Osteoblast (primary cell): Measurements from ENCODE around the gene TEX53. TPM values are rescaled to one million over a fixed set of nuclear protein-coding genes. Genes with fewer than 3 reads are reported as not detected.

ENCODE experiments used
- DNase-seq: peaks from one replicate; pipeline ENCODE4 v3.0.0; 2011; ENCODE audit warnings: low spot score, mixed read lengths; ENCODE audit not compliant: insufficient read length; ENCODE audit errors: missing footprints
- H2AFZ ChIP-seq: 2 replicates; pipeline ENCODE4 v1.6.0; 2011; ENCODE audit warnings: mild to moderate bottlenecking, low read length
- H3K27ac ChIP-seq: 2 replicates; pipeline ENCODE4 v1.5.1; 2011; ENCODE audit warnings: mild to moderate bottlenecking, low read depth, low read length, moderate library complexity
- H3K27me3 ChIP-seq: 2 replicates; pipeline ENCODE4 v1.6.0; 2012; ENCODE audit warnings: mild to moderate bottlenecking, control low read depth, inconsistent platforms, low read length, moderate library complexity; ENCODE audit not compliant: insufficient read depth
- H3K36me3 ChIP-seq: 2 replicates; pipeline ENCODE4 v1.5.1; 2011; ENCODE audit warnings: mild to moderate bottlenecking, low read length, control low read depth, moderate library complexity; ENCODE audit not compliant: insufficient read depth
- H3K4me1 ChIP-seq: 2 replicates; pipeline ENCODE4 v1.5.1; 2011; ENCODE audit warnings: mild to moderate bottlenecking, low read length, control low read depth, moderate library complexity; ENCODE audit not compliant: insufficient read depth
- H3K4me2 ChIP-seq: 2 replicates; pipeline ENCODE4 v1.6.0; 2011; ENCODE audit warnings: mild to moderate bottlenecking, low read length; ENCODE audit not compliant: insufficient read depth
- H3K4me3 ChIP-seq: fragments of 200-600 bp; sonication (generic); 3 replicates; pipeline ENCODE4 v1.5.1; 2012; ENCODE audit warnings: mild to moderate bottlenecking, low read length, inconsistent platforms; ENCODE audit not compliant: insufficient read depth
- H3K79me2 ChIP-seq: 2 replicates; pipeline ENCODE4 v1.6.0; 2012; ENCODE audit warnings: mild to moderate bottlenecking, low read length, control low read depth, inconsistent platforms; ENCODE audit not compliant: insufficient read depth
- H3K9me3 ChIP-seq: 2 replicates; pipeline ENCODE4 v1.5.1; 2011; ENCODE audit warnings: low read depth, low read length, control low read depth
- H4K20me1 ChIP-seq: 2 replicates; pipeline ENCODE4 v1.6.0; 2012; ENCODE audit warnings: mild to moderate bottlenecking, low read length, control low read depth; ENCODE audit not compliant: insufficient read depth
- CTCF ChIP-seq: IDR thresholded peaks from 2 replicates; pipeline ENCODE4 v1.5.1; 2011; ENCODE audit warnings: mild to moderate bottlenecking, low read depth, low read length, moderate library complexity; ENCODE audit errors: extremely low read depth
- total RNA-seq: library from RNA; depleted of rRNA; stranded (reverse); fragments of >200 nt; gene quantifications from 2 replicates; pipeline ENCODE4 v1.2.3, GENCODE V29; 2012

The TEX53 gene
- total RNA-seq, 1 donor, result not detected

- H3K9me3 ChIP-seq, result no peaks in the 10 kb centered on the region
- H3K4me1 ChIP-seq, result peaks cover 18% of the 10 kb centered on the region
- H2AFZ ChIP-seq, result no peak overlapping the region
- no peaks in the 10 kb centered on the region for H3K79me2 ChIP-seq
- H3K27ac ChIP-seq, result no peak overlapping the region
- no peaks in the 10 kb centered on the region for H4K20me1 ChIP-seq
- no peaks in the 10 kb centered on the region for H3K27me3 ChIP-seq
- H3K4me2 ChIP-seq, result no peak overlapping the region
- TF ChIP-seq CTCF, result no peak
- peaks cover 17% of the 10 kb centered on the region for H3K36me3 ChIP-seq
- DNase-seq, result no peak
- H3K4me3 ChIP-seq, result no peak overlapping the region
Observed at GRCh38 chr9:114626415-114627020, 31.1 kb downstream of the TEX53 start.

- no peaks in the 10 kb centered on the region for H3K9me3 ChIP-seq
- H3K36me3 ChIP-seq, result peaks cover 12% of the 10 kb centered on the region
- H3K4me2 ChIP-seq, result no peak overlapping the region
- no peaks in the 10 kb centered on the region for H4K20me1 ChIP-seq
- no peaks in the 10 kb centered on the region for H3K79me2 ChIP-seq
- no peak for DNase-seq
- H3K27me3 ChIP-seq, result no peaks in the 10 kb centered on the region
- no peak overlapping the region for H2AFZ ChIP-seq
- H3K4me1 ChIP-seq, result peaks cover 19% of the 10 kb centered on the region
- no peak overlapping the region for H3K27ac ChIP-seq
- H3K4me3 ChIP-seq, result no peak overlapping the region
- no peak for TF ChIP-seq CTCF
Observed at GRCh38 chr9:114624677-114625076, 32.9 kb downstream of the TEX53 start.

- Histone ChIP-seq H4K20me1 (no peaks in the 10 kb centered on the region), H3K27ac (no peak overlapping the region), H3K36me3 (no peaks in the 10 kb centered on the region), H3K79me2 (no peaks in the 10 kb centered on the region), H3K27me3 (no peaks in the 10 kb centered on the region), H3K4me1 (peaks cover 19% of the 10 kb centered on the region), H3K4me3 (no peak overlapping the region), H3K4me2 (peak overlapping the region; percentile 5), H3K9me3 (no peaks in the 10 kb centered on the region), H2AFZ (no peak overlapping the region)
- TF ChIP-seq CTCF, result no peak
- DNase-seq, result peak; percentile 93
Observed at GRCh38 chr9:114621975-114622609, 35.5 kb downstream of the TEX53 start.

- DNase-seq, result no peak
- Histone ChIP-seq H3K27me3 (no peaks in the 10 kb centered on the region), H3K4me1 (peaks cover 19% of the 10 kb centered on the region), H3K4me2 (no peak overlapping the region), H3K27ac (no peak overlapping the region), H4K20me1 (no peaks in the 10 kb centered on the region), H3K4me3 (no peak overlapping the region), H3K9me3 (no peaks in the 10 kb centered on the region), H3K79me2 (no peaks in the 10 kb centered on the region), H3K36me3 (no peaks in the 10 kb centered on the region), H2AFZ (no peak overlapping the region)
- TF ChIP-seq CTCF, result no peak
Observed at GRCh38 chr9:114621561-114621960, 36.0 kb downstream of the TEX53 start.
